GM19372 (cell line): ENCODE measurements around the gene ZBTB47.

Experiments used
- ATAC-seq: cut with Tn5 transposase; IDR thresholded peaks from one replicate; pipeline ENCODE4 v1.9.1; 2021; ENCODE audit warnings: mild to moderate bottlenecking, low read depth, moderate library complexity; ENCODE audit not compliant: unreplicated experiment

Gene ZBTB47

DNA sequence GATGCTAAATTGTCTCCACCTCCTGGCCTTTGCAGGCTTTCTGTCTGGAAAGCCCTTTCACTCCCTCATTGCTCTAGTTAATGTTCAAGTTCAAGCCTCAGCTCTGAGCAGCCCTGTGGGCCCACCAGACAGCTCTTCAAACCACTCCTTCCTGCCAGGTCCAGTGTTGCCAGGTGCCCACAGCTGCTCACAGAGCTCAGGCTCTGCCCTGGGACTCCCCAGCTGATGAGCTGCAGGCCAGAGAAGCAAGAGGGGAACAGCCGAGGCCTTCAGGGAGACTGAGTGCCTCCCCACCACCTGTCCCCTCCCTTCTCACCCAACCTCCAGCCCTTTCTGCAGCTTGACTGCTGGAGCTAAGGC is 1.3 kb upstream of the ZBTB47 start:
- ATAC-seq, result no peak

DNA sequence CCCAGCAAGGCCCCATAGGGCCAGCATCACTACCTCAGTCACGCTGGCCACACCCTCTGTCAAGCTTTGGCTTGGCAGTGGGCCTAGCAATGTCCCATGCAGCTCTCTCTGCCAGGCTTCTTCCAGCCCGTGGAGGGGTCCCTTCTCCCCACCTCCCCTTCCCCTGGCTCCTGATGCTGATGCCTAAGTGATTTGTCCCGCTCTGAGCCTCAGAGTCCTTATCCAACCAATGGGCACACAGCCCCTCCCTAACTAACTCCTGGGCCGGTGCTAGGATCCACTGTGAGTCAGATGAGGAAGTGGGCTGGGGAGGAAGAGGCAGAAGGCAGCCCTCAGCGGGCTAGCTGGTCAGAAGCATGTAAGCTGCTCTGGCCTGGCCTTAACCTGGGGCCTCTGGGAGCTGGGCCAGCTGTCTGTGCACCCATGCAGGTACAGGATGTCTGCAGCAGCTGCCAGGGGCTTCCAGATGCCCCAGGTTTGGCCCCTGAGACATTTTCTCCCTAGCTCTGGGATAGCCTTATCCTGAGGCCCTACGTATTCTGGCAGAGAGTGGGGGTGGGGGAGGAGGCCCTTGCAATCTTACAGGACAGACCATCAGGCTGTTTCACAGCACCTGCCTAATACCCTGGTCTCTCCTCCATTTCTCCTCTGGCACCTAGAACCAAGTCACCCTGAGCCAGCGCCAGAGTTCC is 740 bp upstream of the ZBTB47 start:
- ATAC-seq, result peak; percentile 54

DNA sequence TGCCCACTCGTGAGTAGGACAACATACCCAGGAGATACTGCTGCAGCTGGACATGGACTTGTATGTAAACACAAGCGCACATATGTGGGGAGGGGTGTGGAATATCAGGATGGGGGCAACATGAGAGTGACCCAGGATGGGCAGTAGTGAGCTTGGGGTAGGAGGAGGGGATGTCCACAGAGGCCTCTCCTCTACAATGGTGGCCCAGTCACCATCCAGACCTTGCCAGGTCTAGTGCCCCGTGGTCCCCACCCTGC is 266 bp upstream of the ZBTB47 start:
- no peak for ATAC-seq

DNA sequence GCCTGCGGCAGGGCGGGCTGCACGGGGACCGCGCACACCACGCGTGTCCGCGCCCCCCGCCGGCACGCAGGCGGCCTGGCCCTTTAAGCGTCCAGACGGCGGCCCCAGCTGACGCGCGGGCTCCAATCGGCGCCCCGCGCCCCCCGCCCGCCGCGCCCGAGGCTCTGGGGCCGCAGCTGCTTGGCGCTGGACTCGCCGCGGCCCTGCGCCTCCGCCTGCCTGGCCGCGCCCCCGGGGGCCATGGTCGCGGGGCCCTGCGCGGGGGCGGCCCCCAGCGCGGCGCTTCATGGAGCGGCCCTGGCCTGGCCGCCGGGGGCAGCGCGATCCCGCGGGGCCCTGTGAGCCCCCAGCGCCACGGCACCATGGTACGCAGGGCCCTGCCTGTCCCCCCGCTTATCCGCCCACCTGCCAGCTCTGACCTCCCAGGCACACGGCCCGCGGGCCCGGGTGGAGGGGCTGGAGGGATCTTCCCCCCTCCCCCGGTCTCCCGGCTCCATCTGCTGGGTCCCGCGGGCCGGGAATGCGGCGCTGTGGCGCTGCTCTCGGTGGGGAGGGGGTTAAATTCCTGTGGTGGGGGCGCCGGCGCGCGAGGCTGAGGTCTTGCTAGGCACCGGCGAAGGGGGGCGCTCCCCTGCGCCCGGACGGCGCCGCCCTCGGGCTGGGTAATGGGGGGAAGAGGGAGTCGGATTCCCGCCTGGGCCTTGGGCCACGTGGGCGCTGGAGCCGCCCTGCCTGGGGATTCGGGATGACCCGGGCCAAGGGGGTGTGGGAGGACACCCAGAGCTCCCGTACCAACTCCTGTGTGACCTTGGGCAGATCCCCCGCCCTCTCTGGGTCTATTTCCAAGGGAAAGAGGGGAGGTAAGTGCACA is 1.1 kb downstream of the ZBTB47 start:
- no peak for ATAC-seq

DNA sequence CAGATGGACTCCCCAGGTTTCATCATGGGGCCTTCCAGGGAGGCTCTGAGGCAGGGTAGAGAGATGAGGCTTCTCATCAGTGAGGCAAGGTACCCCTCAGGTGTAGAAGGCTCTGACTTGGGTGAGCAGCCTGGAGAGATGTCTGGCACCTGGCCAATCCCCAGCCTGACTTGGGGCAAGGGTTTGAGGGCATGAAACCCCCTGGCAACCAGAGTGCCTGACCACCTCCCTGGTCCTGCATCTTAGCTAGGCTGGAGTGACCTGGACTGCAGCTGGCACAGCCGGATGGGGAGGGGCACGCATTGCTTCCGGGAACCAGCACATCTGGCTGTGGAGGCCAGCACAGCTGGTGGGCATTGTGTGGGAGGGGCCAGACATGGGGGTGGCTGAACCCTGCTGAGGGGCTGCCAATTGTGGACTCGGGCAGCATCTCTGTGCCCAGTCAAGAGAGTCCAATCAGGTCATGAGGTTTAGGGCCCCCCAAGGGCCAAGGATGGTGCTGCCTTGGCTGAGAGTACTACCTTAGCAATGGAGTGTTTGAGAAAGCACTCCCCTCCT is 1.9 kb downstream of the ZBTB47 start:
- no peak for ATAC-seq

DNA sequence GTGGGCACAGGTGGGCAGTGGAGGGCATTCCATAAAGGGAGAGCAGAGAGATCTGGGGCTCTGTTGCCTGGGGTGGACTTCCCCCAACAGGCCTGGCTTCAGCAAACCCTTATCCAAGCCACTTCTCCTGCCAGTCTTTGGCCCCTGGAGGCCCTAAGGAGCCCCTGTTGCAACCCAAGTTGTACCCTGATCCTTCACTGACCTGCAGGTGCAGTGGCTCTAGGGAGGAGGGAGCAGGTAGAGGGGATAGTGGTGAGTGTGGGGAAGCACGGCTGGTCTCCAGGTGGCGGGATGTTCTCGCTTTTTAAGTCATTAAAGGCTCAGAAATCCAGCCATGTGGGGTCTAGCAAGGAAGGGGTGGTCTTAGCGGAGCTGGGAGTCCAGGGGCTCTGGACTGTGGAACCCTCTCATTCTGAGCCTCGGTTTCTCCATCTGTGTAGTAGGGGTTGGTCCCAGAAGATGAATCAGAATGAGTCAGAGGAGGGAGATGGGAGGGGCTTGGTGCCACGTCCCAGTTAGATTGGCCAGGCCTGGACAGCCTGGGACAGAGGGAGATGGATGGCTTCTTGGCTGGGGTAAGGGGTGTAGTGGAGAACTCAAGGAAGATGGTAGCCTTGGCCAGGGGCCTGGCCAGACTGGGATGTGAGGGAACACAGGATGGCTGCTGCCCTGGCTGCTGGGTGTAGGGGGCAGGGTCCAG is 2.6 kb downstream of the ZBTB47 start:
- no peak for ATAC-seq

DNA sequence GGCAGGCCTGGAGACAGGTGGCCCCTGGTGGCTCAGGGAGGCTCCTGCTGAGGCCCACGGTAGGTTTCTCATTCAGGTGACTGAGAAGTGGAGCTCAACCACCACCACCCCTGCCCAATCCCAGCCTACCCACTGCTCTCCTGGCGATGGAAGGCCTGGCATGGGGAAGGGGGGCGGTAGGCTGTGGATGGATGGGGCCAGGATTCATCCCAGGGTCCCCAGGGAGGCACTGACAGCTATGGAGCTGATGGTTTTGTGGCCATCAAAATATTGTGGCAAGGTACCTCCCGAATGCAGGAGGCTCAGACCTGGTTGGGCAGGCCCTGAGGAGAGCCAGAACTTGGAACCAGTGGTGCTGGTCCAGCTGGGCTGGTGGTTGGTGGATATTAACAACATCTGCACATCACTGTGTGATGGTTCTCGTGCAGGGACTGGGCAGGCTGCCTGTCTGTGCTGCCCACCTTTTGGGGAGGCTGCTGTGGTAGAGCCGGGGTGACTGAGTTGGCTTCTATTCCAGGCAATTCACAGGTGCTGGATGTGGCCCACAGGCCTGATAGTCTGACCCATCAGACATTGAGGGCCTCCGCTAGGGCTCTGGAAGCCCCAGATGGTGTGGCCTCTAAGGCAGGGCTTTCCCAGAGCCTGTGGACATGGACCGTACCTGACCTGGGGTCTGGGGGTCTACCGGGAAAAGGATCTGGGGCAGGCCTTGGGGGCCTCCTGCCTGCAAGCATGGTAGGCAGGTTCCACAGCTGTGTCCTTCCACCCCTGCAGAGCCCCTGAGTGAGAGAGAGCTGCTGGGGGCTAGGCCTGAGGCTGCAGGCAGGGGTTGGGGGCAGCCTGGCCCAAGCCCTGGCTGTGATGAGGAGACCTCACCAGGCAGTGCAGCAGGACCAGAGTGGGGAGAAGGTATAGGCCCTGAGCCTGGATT is 3.4 kb downstream of the ZBTB47 start:
- ATAC-seq, result no peak

DNA sequence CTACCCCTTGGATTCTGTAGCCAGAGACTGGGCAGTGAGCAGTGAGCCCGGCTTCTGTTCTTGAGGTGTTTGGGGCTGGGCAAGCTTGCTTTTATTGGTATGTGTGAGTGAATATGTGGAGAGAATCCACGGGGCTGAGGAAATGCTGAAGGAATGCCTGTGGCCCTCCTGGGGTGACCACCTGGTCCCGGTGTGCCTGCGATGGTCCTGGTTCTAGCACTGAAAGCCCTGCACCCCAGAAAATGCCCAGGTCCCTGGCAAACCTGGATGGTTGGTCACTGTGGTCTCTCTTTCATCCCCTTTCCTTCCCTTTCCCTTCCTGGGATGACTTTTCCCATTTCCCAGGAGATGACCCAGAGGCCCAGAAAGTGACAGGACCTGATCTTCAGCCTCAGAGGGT is 4.2 kb downstream of the ZBTB47 start:
- ATAC-seq, result no peak

DNA sequence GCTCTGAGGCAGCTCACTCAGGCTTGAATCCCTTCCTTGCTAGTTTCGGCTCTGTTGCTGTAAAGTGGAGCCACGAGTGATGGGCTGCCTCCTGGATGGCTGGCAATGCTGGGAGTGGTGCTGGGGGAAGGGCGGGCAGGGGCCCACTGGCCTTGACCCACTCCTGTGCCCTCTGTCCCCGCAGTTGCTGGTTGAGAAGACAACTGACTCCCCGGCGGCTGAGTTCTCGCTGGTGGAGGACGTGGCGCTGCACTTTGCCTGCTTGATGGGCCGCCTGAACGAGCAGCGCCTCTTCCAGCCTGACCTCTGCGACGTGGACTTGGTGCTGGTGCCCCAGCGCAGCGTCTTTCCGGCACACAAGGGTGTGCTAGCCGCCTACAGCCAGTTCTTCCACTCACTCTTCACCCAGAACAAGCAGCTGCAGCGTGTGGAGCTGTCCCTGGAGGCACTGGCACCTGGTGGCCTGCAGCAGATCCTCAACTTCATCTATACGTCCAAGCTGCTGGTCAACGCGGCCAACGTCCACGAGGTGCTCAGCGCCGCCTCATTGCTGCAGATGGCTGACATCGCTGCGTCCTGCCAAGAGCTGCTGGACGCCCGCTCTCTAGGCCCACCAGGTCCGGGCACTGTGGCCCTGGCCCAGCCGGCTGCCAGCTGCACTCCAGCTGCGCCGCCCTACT is 4.7 kb downstream of the ZBTB47 start:
- no peak for ATAC-seq

DNA sequence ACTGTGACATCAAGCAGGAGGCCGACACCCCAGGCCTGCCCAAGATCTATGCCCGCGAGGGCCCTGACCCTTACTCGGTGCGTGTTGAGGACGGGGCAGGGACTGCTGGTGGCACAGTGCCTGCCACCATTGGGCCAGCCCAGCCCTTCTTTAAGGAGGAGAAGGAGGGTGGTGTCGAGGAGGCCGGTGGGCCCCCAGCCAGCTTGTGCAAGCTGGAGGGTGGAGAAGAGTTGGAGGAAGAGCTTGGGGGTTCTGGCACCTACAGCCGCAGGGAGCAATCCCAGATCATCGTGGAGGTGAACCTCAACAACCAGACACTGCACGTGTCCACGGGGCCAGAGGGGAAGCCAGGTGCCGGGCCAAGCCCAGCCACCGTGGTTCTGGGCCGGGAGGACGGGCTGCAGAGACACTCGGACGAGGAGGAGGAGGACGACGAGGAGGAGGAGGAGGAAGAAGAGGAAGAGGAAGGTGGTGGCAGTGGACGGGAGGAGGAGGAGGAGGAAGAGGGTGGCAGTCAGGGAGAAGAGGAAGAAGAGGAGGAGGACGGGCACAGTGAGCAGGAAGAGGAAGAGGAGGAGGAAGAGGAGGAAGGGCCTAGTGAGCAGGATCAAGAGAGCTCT is 5.4 kb downstream of the ZBTB47 start:
- ATAC-seq, result no peak

DNA sequence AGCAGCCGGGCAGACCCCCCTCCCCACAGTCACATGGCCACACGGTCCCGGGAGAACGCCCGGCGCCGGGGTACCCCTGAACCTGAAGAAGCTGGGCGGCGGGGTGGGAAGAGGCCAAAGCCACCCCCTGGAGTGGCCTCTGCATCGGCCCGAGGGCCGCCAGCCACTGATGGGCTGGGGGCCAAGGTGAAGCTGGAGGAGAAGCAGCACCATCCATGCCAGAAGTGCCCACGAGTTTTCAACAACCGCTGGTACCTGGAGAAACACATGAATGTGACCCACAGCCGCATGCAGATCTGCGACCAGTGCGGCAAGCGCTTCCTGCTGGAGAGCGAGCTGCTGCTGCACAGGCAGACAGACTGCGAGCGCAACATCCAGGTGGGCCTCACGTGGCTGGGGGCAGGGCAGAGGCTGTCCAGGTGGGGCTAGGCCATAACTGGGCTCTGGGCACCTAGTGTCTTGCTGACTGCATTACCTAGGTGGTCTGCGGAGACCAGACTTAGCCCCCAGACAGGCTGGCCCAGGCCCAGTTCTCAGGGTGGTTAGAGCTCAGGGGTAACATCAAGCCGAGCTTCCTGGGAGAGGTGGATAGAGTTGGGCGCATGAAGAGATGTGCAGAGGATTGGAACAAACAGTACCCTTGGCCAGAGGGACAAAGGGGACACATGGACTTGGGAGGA is 6.1 kb downstream of the ZBTB47 start:
- no peak for ATAC-seq

DNA sequence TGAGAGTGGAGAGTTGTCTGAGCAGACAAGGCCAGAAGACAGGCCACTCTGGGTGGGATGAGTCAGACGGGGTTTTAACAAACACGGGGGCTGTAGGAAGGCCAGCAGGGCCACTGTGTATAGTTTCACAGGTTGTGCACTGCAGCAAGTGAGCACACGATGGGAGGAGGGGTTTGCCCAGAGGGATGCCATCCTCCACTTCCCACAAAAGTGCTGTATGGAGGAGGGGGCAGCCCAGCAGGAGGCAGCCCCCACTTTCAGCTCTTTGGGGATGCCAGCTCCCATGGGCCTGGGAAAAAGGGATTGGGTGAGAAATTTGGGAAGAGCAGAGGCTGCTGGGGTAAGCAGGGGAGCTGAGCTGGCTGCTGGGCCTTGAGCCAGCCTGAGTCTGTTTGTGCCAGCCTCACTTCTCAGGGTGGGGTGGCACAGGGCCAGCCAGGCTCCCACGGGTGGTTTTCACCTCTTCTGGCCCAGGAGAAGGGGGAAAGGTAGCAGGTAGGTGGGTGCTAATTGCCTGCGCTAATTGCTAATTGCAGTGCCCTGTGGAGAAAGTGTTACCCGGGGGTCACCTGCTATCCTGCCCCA is 6.7 kb downstream of the ZBTB47 start:
- ATAC-seq, result no peak

DNA sequence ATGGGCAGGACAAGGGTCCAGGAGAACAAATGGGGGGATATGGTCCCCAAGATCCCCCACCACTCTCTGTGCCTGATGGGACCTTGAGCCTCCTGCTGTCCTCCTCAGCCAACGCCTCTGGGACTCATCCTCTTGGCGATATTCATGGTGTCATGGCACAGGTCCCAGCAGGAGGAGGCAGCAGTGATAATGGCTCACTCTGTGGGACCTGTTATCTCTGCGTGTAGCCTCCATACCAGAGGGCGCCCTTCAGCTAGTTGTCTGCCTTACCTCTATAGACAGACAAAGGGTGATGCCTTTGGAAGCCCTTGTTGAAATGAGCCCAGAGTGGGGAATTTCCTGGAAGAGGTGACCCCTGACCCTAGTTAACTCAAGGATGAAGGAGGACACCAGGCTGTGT is 7.4 kb downstream of the ZBTB47 start:
- no peak for ATAC-seq

DNA sequence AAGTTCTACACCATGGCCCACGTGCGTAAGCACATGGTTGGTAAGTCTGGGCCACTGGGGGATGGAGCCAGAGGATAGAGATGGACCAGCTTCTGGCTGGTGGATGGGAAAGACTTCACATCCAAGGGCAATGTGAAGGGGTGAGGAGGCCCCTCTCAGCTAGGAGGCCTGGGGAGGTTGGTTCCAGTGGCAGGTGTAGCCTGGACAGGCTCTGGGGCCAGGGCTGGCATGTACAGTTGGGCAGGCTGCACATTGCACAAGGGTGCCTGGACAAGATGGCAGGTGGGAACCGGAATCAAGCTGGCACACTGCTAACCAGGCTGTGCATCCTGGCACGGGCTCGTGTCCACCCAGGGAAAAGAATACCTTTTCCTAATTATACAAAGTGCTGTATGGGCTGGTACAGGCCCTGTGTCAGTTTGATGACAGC is 8.1 kb downstream of the ZBTB47 start:
- no peak for ATAC-seq

DNA sequence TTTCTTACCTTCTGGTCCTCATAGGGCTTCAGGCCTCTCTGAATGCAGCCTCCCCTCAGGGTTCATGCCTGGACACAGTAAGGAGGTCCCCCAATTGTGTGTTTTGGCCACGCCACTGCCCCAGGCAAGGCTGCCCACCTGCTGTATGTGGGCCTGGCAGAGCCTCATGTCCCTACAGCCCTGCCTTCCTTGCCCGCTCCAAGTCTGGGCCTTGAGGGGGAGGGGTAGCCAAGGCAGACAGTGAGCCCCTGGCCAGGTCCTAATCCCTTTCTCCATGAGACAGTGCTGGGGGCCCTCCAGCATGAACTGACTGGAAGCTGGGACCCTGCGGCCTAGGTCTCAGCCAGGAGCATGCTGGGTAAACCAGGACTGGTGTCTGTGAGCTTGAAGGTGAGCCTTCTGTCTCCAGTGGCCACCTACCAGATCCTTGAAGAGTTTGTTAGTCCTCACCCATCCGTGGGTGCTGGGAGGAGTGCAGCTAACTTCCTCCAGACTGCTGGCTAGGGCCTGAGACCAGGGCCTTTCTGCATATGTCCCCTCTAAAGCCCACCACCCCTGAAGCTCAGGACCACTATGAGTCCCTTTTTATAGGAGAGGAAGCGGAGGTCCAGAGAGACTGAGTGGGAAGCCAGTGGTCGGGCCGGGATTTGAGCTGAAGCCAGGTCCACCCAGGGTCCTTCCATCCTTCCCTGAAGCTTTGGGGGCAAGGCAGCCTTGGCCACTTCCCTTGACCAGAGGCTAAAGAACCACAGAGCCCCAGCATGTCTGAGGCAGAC is 8.7 kb downstream of the ZBTB47 start:
- no peak for ATAC-seq

DNA sequence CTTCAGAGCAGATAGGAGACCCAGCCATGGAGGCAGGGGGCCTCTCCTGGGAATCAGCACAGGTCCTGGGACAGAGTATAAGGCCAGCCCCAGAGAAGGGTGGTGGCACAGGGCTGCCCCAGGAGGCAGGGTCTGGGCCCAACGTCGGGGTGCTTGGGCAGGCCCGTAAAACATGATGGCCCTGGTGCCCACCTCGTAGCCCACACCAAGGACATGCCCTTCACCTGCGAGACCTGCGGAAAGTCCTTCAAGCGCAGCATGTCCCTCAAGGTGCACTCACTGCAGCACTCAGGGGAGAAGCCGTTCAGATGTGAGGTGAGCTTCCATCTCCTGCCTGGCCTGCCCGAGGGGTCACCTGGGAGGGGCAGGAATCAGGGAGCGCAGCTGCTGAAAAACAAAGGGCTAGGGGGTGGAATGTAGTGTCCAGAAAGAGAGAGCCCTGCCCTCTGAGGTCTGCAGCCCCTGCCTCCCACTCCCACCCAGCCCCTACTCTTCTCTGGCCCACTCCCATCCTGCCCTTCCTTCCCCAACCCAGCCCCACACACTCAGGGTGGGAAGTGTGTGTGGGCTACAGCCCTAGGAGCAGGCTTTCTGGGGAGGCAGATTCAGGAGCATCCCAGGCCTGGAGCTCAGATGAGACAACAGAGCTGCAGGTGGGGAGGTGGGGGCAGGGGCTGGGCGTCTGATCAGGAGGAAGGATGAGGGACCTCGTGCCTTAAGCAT is 9.5 kb downstream of the ZBTB47 start:
- ATAC-seq, result no peak
